Measurements from ENCODE around the gene SEL1L3.

- TF ChIP-seq CTCF (IDR thresholded peaks at IDR 0.05), result no peak
- no peak for TF ChIP-seq POLR2AphosphoS5 (IDR thresholded peaks at IDR 0.05)
- TF ChIP-seq EP300 (IDR thresholded peaks at IDR 0.05), result no peak
- no peak for TF ChIP-seq POLR2A (IDR thresholded peaks at IDR 0.05)
Measured at GRCh38 chr4:25815586-25815985, 47.2 kb downstream of the SEL1L3 start.

Data from stomach (tissue), 4 donors.